Hepatocyte (in vitro differentiated cells): ENCODE results near the gene APOL4.

Experiments used
- EZH2 ChIP-seq: fragments of 200-600 bp; sonication (generic); IDR thresholded peaks from 2 replicates; pipeline ENCODE4 v1.6.1; 2016; ENCODE audit warnings: antibody characterized with exemption, mild to moderate bottlenecking, borderline replicate concordance
- TF ChIP-seq, protein P1 (sequence below): fragments of 200-600 bp; sonication (generic); IDR thresholded peaks from 2 replicates; pipeline ENCODE4 v1.5.1; 2016; ENCODE audit warnings: antibody characterized with exemption, mild to moderate bottlenecking; ENCODE audit not compliant: poor library complexity

DNA sequence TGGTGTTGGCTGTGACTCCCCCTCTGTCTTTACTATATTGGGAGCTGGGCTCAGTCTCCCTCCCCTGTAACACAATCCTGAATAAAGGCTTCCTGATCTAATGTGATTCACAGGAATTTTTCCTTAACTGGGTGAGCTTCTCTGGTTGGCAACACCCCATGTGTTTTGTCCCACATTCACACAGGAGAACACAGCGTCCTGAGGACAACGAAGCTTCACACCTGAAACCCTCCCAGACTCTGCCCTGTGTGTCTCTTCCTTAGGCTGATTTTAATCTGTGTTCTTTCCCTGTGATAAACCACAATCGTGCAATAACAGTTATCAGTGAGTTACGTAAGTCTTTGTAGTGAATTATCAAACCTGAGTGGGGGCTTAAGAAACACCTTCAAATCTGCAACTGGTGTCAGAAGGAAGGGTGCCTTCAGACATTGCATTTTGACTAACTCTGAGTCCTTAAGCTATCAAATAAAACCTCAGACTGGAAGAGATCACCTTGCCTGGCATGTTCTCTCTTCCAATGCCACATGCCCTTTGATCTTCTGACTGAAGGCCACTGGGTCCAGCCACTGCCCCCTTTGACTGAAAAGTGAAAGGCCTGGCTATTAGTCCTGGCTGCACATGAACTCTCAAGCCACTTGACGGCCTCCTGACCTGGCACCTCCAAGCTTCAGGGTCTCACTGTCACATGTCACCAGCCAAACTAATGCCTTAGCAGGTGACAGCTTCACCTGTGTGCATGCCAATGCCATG is 58.4 kb downstream of the APOL4 start:
- TF ChIP-seq, protein P1, sequence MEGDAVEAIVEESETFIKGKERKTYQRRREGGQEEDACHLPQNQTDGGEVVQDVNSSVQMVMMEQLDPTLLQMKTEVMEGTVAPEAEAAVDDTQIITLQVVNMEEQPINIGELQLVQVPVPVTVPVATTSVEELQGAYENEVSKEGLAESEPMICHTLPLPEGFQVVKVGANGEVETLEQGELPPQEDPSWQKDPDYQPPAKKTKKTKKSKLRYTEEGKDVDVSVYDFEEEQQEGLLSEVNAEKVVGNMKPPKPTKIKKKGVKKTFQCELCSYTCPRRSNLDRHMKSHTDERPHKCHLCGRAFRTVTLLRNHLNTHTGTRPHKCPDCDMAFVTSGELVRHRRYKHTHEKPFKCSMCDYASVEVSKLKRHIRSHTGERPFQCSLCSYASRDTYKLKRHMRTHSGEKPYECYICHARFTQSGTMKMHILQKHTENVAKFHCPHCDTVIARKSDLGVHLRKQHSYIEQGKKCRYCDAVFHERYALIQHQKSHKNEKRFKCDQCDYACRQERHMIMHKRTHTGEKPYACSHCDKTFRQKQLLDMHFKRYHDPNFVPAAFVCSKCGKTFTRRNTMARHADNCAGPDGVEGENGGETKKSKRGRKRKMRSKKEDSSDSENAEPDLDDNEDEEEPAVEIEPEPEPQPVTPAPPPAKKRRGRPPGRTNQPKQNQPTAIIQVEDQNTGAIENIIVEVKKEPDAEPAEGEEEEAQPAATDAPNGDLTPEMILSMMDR, result no peak
- TF ChIP-seq EZH2, result no peak
